MM.1S (cell line): ENCODE results near the gene SMARCAD1.

ENCODE experiments used
- DNase-seq: peaks from one replicate; pipeline ENCODE4 v3.0.0-alpha.2; 2015
- H2AFZ ChIP-seq: fragments of 300-600 bp; sonication (generic); 2 replicates; pipeline ENCODE4 v1.6.0; 2016; ENCODE audit warnings: antibody characterized with exemption, low read length
- H3F3A ChIP-seq: fragments of 300-600 bp; sonication (generic); 2 replicates; pipeline ENCODE4 v1.6.1; 2016; ENCODE audit warnings: mild to moderate bottlenecking, antibody characterized with exemption, low read length, moderate library complexity, mixed read lengths; ENCODE audit not compliant: insufficient read depth
- H3K27ac ChIP-seq: fragments of 300-600 bp; sonication (generic); 2 replicates; pipeline ENCODE4 v1.5.1; 2016; ENCODE audit warnings: mild to moderate bottlenecking, low read length
- H3K27me3 ChIP-seq: fragments of 300-600 bp; sonication (generic); replicated peaks from 2 replicates; pipeline ENCODE4 v1.6.0; 2016; ENCODE audit warnings: low read length; ENCODE audit not compliant: insufficient read depth
- H3K36me3 ChIP-seq: fragments of 300-600 bp; sonication (generic); replicated peaks from 2 replicates; pipeline ENCODE4 v1.6.1; 2016; ENCODE audit warnings: mild to moderate bottlenecking, low read length, mixed read lengths; ENCODE audit not compliant: insufficient read depth
- H3K4me1 ChIP-seq: fragments of 300-600 bp; sonication (generic); 2 replicates; pipeline ENCODE4 v1.6.1; 2016; ENCODE audit warnings: low read length, mixed read lengths
- H3K4me2 ChIP-seq: fragments of 300-600 bp; sonication (generic); 2 replicates; pipeline ENCODE4 v1.6.0; 2016; ENCODE audit warnings: low read depth, low read length
- H3K4me3 ChIP-seq: fragments of 300-600 bp; sonication (generic); 2 replicates; pipeline ENCODE4 v1.5.1; 2016; ENCODE audit warnings: low read length, mixed read lengths
- H3K79me2 ChIP-seq: fragments of 300-600 bp; sonication (generic); 2 replicates; pipeline ENCODE4 v1.6.1; 2016; ENCODE audit warnings: mixed run types, low read length, mixed read lengths
- H3K9ac ChIP-seq: fragments of 300-600 bp; sonication (generic); 2 replicates; pipeline ENCODE4 v1.6.1; 2016; ENCODE audit warnings: low read length, mixed read lengths
- H3K9me2 ChIP-seq: fragments of 300-600 bp; sonication (generic); replicated peaks from 2 replicates; pipeline ENCODE4 v1.6.1; 2016; ENCODE audit warnings: mild to moderate bottlenecking, low read length, mixed read lengths; ENCODE audit not compliant: insufficient read depth
- H3K9me3 ChIP-seq: fragments of 300-600 bp; sonication (generic); replicated peaks from 2 replicates; pipeline ENCODE4 v1.6.1; 2016; ENCODE audit warnings: mild to moderate bottlenecking, low read length, mixed read lengths; ENCODE audit not compliant: insufficient read depth
- H4K20me1 ChIP-seq: fragments of 300-600 bp; sonication (generic); 2 replicates; pipeline ENCODE4 v1.6.1; 2016; ENCODE audit warnings: mild to moderate bottlenecking, low read length, moderate library complexity, mixed read lengths; ENCODE audit not compliant: insufficient read depth
- CTCF ChIP-seq: fragments of 300-600 bp; sonication (generic); IDR thresholded peaks from 2 replicates; pipeline ENCODE4 v1.5.1; 2016; ENCODE audit warnings: antibody characterized with exemption, low read length, mixed read lengths
- EZH2 ChIP-seq: fragments of 300-600 bp; sonication (generic); optimal IDR thresholded peaks from 2 replicates; pipeline ENCODE3; 2017; ENCODE audit warnings: low read depth, mild to moderate bottlenecking, antibody characterized with exemption, low read length, mixed read lengths
- EZH2phosphoT487 ChIP-seq: fragments of 300-600 bp; sonication (generic); IDR thresholded peaks from 2 replicates; pipeline ENCODE4 v1.6.1; 2018; ENCODE audit warnings: antibody characterized with exemption, low read length

SMARCAD1 gene

GRCh38 chr4:94271248-94271647 is 63.6 kb downstream of the SMARCAD1 start:
- TF ChIP-seq EZH2 (no peak), CTCF (no peak), EZH2phosphoT487 (no peak)
- H3K36me3 ChIP-seq, result 0 out of 2 replicates have a peak, but pooled peaks cover 5% of the 10 kb centered on the region
- DNase-seq, result no peak

GRCh38 chr4:94274912-94275311 is 67.2 kb downstream of the SMARCAD1 start:
- Histone ChIP-seq H3K27me3 (no peaks in the 10 kb centered on the region), H3K9me2 (no peaks in the 10 kb centered on the region), H3K27ac (no peak overlapping the region), H3K36me3 (0 out of 2 replicates have a peak, but pooled peaks cover 8% of the 10 kb centered on the region), H3K9me3 (no peaks in the 10 kb centered on the region), H3K4me3 (no peak overlapping the region), H3K9ac (no peak overlapping the region), H3F3A (no peaks in the 10 kb centered on the region), H3K79me2 (no peaks in the 10 kb centered on the region), H3K4me1 (no peaks in the 10 kb centered on the region), H3K4me2 (no peak overlapping the region), H2AFZ (no peak overlapping the region), H4K20me1 (no peaks in the 10 kb centered on the region)
- no peak for DNase-seq
- TF ChIP-seq EZH2 (no peak), EZH2phosphoT487 (no peak), CTCF (no peak)

More at GRCh38 chr4:94271248-94271647, 63.6 kb downstream of the SMARCAD1 start:
- Histone ChIP-seq H3K27ac (no peak overlapping the region), H3K4me2 (no peak overlapping the region), H3K9me2 (no peaks in the 10 kb centered on the region), H3F3A (no peaks in the 10 kb centered on the region), H4K20me1 (no peaks in the 10 kb centered on the region), H3K4me1 (no peaks in the 10 kb centered on the region), H3K9ac (no peak overlapping the region), H3K27me3 (no peaks in the 10 kb centered on the region), H2AFZ (no peak overlapping the region), H3K9me3 (no peaks in the 10 kb centered on the region), H3K4me3 (no peak overlapping the region), H3K79me2 (no peaks in the 10 kb centered on the region)

GRCh38 chr4:94276204-94276603 is 68.5 kb downstream of the SMARCAD1 start:
- Histone ChIP-seq H3K9me2 (no peaks in the 10 kb centered on the region), H3K4me1 (no peaks in the 10 kb centered on the region), H3K36me3 (peaks cover 15% of the 10 kb centered on the region; the same call in 1 of the 2 replicates), H4K20me1 (no peaks in the 10 kb centered on the region), H3K9me3 (no peaks in the 10 kb centered on the region), H3K4me3 (no peak overlapping the region), H3K79me2 (no peaks in the 10 kb centered on the region), H2AFZ (no peak overlapping the region), H3F3A (no peaks in the 10 kb centered on the region), H3K9ac (no peak overlapping the region), H3K4me2 (no peak overlapping the region), H3K27ac (no peak overlapping the region), H3K27me3 (no peaks in the 10 kb centered on the region)
- DNase-seq, result no peak
- no peak for TF ChIP-seq CTCF
- TF ChIP-seq EZH2, result no peak
- TF ChIP-seq EZH2phosphoT487, result no peak
